Inflammatory macrophage treated with lipopolysaccharide for 4 hours (primary cell): ENCODE results near the gene HMGN3.

Source experiments
- DNase-seq: peaks from one replicate; pipeline ENCODE4 v3.0.0-alpha.2; 2020

The HMGN3 gene

DNA sequence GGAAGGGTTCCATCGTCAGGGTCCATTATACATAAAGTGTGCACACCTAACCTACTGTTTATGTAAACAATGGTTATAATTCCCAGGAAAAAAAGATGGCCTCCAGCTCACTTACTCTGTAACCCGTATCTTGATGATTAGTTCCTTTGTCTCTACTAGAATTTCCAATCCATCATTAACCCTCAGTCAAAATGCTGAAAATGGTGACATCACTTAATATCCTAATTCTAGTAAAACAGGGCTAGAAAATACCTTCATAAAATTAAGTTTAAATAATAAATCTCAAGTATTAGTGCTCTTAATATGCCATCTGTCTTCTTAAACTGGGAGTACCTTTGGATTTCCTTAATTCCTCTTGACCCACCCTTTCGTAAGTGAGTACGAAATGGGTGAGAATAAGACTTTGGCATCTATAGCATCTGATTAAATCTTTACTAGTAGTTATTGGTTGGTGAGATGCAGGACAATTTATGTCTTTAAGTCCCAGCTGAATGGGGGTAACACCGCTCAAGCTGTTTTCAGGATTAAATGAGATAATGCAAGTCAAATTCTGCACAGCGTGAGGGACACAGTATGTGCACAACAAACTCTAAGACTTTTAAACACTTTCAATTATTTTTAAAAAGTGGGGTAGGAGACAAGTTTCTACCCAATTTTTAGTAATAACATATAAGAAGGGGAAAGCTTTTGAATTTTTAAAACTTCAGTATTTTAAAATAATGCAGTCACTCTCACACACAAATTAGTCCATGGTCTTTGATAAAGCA is 1.6 kb downstream of the HMGN3 start:
- no peak for DNase-seq

DNA sequence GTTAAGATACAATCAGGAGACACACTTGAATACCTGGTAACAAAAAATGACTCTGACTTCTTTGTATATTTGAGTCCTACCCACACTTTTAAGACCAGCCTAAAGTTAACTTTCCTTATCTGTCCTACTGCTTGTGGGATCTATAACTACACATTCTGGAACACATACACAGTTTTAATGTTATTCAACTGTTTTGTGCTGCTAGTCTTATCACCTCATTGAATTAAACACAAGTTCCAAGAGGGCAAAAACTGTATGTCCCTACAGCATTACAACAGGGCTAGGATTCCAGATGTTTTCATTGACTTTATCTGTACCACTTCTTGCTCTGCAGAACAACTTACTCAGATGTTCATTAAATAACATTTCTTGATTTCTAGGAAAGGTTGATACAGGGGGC is 2.8 kb downstream of the HMGN3 start:
- no peak for DNase-seq

DNA sequence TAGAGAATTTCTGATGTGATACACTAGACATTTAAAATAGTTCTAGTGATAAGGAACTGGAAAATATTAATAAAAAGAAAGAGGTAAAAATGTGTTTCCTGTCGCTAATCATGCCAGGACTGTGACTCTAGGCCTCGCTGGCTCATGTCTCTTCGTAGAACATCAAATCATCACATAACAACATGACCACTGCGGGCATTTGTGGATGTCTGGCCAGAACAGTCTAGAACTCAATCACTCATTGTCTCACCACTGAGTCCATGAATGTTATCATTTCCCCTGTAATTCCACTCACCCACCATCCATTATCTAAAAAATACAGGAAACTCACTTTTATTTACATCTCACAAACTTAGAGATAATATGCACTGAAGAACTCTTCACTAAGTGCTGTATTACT is 3.4 kb downstream of the HMGN3 start:
- DNase-seq, result no peak

DNA sequence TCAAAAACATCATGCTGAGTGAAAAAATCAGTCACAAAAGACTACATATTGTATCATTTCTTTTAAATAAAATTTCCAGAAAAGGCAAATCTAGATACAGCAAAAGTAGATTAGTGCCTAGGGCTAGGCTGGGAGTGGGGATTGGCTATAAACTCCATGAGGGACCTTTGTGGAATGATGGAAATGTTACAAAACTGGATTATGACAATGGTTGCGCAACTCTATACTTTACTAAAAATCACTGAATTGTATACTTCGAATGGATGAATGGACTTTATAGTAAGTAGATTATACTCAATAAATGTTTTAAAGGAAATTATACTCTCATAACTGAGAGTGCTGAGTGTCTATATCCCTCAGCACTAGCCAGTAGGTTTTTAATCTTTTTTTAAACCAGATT is 4.3 kb downstream of the HMGN3 start:
- no peak for DNase-seq

DNA sequence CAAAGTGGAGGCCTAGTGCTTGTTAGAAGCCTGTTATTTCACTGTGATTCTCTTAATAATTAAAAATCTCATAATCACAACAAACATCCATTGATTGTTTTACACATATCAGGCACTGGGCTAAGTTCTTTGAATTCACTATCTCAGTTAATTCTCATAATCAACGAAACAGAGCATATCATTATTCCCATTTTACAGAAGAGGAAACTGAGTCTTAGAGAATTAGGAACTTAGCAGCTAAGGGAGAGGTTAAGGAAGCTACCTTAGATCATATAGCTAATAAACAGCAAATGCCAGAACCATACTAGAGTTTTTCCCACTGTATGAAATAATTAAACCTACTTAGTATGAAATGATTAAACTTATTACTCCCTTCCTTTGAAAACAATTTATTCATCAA is 7.0 kb downstream of the HMGN3 start:
- DNase-seq, result no peak

DNA sequence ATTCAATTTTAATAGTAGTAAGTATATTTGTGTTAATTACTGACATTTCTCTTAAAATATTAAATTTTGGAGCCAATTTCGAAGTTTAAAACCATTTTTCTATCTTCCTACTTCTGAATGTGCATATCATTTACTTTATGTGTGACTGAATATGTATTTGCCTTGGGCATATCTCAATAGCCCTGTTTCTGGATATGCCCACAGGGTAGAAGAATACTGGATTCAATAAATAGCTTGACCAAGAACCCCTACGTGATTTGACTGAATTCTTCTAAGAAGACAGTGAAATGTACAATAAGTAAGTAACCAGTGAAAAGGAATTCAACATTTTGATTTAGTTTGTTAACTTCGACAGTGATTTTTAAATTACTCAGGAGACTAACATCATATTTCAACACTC is 7.8 kb downstream of the HMGN3 start:
- DNase-seq, result no peak

DNA sequence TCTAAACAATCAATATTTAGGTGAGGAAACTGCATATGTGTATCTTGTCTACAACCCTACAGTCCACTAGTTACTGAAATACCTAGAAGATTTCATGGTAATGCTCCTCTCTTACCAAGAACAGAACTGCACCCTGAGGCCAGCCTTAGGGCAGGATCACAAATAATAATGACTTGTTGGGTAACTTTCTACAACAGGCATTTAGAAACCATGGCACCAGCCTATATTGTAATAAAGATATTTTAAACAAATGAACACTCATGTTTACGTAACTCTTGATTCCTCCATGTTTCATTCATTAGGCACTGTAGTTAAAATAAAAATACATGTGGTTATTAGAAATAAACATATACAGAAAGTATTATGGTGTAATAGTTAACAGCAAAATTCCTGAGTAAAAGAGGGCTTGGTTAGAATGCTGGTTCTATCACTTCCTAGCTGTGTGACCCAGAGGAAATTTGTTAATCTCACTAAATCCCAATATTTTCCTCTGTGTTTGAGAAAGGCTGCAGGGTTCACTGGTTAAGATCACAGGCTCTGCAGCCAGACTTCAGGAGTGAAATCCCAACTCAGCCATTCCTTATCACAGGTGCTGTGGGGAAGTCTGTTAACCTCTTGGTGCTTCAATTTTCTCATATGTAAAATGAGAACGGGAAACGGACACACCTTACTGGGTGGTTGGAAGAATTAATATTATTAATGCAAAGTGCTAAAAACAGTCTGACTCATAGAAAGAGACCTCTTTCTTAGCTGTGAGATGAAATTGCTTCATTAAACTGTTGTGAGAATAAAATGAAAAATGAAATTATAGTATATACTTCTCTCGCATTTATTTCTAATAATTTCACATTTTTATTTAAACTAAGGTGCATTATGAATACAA is 8.5 kb downstream of the HMGN3 start:
- DNase-seq, result no peak

DNA sequence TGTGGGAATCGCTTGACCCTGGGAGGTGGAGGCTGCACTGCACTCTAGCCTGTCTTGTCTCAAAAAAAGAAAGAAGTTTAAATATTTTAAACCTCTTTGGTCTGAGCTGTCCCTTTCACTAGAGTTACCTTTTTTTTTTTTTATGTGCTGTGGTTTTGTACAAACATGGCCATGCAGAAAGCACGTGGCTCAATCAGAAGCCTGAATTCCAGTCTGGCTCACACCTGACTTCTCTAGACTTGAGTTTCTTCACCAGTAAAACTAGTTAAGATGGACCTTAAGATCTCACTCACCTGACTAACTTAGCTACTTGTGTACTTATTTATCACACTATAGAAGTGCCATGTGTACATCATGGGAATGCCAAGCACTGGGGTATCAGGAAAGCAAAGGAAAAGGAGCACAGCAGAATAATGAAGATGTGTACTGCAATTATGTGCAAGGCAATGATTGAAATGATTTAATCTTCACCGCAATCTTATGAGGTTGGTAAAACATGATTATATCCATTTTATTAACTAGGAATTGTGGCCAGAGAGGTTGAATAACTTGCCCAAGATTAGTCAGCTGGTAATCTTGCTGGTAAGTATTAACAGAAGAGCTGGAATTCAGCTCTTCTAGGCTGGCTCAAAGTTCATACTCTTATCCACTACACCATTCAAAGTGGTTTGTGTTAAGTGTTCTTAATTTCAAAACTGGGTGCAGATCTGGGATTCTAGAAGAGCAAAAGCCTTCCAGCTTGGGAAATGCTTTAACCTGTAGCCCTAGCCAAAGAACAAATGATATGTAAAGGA is 10.7 kb downstream of the HMGN3 start:
- DNase-seq, result no peak

DNA sequence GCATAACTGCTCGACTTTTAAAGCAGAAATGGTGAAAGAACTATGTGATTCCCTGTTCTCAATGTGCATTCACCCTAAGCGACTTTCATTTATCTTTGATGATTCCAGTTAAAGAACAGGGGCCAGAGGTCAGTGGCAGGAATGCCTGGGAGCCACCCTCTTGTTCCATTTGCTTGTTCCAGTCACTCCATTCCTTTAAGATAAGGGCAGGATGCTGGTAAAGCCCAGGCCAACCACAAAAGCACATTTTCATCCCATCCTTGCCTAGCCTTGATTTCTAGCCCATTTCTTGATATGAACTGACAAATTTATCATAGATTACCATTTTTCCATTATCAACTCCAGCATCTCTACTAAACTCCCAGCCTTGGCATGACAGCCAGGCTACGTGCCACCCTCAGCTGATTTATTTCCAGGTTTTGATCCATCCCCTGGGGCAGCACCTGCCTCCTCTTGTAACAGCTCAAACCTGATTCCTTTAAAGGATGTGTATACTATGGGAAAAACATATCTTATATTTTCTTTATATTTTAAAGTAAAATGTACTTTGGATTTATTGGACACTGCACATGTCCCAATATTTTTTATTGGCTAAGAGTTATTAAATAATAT is 19.2 kb downstream of the HMGN3 start:
- DNase-seq, result no peak

DNA sequence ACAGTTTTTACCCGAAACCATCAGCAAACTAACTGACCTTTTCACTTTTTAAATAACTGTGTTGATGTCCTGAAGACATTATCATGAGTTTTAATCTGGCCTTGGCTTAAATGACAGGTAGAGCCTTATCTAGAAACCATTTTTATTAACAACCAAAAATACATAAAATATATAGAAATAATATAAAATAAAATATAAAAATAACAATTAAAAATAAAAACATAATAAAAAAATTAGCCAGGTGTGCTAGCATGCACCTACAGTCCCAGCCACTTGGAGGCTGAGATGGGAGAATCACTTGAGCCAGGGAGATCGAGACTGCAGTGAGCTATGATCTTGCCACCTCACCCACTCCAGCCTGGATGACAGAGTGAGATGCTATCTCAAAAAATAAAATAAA is 21.6 kb downstream of the HMGN3 start:
- no peak for DNase-seq

DNA sequence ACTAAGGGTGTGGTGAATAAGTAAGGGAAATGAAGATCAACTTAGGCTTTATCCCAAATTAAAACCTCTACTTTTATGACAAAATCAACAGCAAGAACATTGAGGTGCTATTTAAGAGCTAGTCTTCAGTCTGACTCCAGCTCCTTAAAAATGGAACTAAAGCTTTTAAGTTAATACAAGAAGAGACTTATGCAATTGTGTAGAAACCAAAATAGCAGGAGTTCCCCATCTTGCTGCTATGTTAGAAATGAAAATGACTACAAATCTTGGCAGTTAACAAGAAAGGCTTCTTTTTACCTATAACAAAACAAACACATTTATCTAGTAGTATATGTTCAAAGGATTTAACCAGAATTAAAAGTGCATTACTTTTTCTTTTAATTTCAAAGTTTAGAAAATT is 25.7 kb downstream of the HMGN3 start:
- peak; percentile 86 for DNase-seq

DNA sequence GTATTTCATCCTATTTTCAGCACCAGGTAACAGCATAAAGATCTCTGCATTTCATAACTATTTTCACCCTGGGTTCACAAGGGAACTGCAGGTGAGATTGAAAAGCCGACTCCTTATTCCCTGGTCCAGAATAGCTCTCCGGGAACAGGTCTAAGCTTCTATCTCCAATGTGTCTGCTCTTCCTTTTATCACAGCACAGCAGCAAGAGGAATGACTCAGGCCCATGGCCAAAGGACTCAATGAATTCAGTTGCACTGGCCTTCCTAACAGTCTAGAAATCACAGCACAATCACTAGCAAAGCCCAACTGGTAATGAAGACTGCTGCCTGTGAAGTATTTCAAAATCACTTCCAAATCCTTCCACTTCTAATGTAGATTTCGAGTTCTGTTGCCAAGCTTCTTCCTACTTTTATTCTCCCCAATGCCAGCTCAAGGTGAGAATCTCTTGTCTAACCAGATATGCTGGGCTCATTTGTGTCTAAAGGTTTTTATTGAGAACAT is 30.7 kb downstream of the HMGN3 start:
- no peak for DNase-seq

DNA sequence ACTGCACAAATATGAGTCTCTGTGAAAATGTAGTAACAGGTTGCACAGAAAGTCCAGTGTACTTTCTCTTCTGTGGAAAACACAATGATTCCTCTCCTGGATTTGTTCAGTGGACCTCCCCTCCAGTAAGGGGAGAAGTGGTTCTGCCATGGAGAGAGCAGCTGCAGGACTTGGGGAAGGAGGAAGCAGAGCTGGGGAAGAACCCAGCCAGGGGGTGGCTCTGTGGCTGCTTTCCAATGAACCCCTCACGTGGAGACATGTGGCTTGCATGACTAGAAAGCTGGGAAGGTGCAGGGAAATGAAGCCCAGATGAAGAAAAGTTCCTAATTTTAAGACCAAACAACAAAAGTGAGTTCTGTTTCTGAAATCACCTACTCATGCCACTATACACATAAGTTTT is 31.9 kb downstream of the HMGN3 start:
- DNase-seq, result no peak

DNA sequence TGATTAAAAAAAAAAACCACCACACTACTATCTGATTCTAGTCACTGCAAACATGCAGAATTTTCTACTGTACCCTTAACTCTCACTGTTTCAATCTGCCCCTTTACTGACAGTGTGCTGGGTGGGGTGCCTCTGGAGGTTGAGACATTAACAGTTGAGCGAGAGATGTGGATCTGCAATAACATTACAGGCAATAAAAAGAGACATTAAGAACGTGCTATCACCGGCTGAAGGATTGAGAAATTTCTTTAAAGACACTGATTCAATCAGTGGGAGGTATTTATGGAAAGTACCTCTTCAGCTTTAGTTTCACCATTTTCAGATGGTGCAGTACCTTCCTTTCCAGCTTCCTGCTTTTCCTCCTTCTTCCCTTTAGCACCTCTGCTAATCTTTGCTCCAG is 32.5 kb downstream of the HMGN3 start:
- DNase-seq, result peak; percentile 7

DNA sequence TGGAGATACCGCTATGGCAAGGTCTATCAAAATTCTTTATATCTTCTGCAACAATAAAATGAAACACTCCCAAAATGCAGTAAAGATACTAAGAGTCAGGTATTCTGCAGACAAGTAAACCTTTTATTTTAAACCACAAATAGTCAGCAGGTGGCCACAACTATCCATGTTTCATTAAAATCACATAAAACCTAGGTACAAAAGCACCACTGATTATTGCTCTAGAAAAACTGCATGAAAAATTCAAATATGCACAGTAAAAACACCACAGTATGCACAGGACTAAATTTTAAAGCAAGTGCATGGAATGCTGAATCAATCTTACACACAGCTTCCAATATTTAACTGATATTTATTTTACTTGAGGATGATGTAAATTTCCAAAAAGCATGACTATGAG is 33.3 kb downstream of the HMGN3 start:
- no peak for DNase-seq

DNA sequence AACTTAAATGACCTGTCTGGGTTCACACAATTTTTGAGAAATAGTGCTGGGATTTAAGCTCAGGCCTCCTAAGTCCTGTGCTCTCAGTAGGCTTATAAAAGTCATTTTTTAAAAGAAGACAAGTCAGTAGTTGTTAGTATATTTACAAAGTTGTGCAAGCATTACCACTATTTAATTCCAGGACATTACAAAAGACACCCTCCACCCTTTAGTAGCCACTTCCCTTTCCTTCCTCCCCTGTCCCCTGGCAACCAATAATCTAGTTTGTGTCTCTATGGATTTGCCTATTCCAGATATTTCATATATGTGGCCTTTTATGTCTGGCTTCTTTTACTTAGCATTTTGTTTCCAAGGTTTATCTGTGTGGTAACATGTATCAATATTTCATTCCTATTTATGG is 37.6 kb downstream of the HMGN3 start:
- DNase-seq, result peak; percentile 63

DNA sequence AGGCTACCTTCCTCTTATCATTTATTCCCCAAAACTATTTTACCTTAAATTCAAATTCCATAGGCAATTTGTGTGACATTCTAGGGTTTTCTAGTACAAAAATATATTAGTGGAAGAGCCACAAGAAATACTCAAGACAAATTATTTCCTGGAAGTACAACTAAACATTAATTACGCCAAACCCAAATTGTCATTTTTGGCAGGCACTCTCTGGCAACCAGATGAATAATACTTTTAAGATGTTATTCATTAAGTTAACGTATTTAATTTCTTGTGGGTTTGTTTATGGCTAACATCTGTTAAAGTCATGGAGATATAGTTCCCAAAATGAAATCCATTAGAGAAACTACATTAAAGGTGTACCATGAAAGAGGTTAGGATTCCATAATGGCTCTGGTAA is 40.5 kb downstream of the HMGN3 start:
- DNase-seq, result no peak

DNA sequence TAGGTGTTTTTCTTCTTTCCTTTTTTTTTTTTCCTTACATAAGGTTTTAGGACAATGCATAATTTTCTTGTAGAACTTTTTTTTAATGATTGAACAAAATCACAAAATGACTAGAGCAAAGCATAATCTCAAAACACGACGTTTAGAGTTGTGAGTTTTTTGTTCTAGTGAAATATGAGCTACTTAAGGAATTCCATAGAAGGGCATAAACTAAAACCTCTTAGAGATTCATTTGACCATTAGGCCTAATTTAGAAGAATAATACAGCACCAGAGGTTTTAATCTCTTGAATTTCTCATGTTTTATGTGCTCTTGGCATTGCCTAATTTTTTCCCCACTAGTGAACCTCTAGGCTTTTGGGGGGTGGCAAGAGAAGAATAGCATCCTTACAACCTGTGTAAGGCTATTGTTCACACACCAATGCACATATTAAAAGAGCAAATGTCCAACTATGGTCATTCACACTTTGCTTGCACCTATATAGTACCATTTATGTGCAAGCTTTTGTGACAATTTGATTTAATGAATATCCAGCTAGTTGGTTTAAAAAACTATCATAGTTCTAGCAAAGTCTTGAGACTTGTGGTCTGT is 44.6 kb downstream of the HMGN3 start:
- no peak for DNase-seq

DNA sequence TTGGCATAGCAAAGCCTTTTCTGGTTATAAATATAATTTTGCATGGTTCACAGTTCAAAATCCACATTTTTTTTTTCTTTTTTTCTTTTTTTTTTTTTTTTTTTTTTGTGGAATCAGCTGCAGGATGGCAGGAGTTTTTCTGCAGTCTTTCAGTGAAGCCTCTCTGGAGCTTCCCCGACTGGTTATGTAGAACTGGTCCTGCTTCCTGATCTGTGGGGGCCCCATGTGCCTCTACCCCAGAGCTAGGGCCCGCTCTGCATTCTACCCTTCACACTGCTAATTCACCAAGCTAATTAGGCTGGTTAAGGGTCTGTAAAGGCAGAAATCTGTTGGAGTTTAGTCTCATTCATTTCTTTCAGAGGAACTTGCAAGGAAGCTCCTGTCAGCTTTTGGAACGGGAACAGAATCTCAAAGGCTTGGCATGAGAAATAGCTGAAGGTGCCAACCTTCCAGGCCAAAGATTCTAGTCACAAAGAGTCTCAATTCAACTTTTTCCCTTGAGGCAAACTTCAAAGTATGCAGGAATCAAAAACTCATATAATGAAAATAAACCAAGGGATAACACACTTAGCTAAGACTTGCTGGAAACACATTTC is 45.5 kb downstream of the HMGN3 start:
- DNase-seq, result no peak

DNA sequence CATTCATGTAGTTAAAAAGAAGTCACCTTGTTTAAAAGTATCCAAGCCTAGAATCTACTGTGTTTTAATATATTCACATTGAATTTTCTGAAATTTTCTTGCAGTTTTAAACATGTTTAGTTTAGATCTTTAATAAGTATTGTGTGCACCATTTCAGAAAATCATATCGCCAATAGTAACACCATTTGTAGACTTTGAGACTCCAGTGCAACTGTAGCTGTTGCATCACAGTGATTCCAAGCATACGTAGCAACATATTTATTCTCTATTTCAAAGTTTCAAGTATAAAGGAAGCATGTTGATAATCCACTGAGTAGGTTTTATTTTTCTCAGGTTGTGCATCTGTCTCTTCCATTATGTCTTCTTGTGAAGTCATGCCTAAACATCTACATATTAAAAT is 46.4 kb downstream of the HMGN3 start:
- DNase-seq, result no peak

DNA sequence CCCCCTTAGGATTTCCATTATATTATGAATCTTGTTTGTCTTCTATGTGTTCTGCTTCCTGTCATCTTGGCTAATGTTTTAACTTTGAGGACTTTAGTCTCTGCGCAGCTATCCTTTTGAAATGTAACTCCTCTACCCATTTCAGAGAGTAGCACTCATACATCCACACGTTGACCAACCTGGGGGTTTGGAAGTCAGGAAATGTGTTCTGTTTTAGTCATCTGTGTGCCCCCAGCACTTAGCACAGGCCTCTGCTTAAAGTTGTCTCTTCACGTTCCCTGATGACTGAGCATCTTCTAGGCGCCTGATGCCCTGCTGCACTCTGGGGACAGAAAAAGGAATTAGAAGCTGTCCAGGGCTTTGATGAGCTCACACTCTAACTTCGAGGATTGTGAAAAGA is 47.9 kb downstream of the HMGN3 start:
- no peak for DNase-seq

DNA sequence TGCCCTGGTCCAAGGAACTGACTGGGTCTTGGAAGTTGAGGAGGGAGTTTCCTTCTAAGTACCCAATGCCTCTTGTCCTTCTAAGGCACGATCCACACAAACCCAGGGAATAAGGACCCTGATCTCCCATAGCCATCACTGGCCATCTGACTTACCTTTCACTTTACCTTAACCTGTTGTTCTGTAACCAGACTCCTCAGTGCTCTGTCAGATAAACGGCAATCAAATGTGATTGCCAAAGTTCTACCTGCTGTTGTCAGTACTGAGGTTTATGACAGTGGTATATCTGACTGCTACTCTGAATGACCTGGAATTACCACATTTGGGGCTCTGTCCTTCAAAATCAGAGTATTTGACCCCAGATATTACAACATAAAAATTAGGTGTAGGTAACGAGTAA is 49.8 kb downstream of the HMGN3 start:
- no peak for DNase-seq
